Ovary (tissue), 3 donors: ENCODE results near the gene UBE3C.

ENCODE experiments used
- POLR2A ChIP-seq: fragments of 450-650 bp; IDR thresholded peaks from one replicate; pipeline ENCODE4 v1.6.1; 2017; ENCODE audit warnings: antibody characterized with exemption, mild to moderate bottlenecking, moderate library complexity
- TF ChIP-seq, protein P1 (sequence below), 3 donors: fragments of 450-650 bp in 2 of 3; fragments of 200-600 bp in 1 of 3; IDR thresholded peaks; one replicate each; pipeline versions ENCODE4 v1.5.1 to v1.8.0; 2016 to 2022; ENCODE audit warnings: antibody characterized with exemption in 3 of 3, mild to moderate bottlenecking in 1 of 3
- donor health status: DM: no; HTN: no; CAD: no.

DNA sequence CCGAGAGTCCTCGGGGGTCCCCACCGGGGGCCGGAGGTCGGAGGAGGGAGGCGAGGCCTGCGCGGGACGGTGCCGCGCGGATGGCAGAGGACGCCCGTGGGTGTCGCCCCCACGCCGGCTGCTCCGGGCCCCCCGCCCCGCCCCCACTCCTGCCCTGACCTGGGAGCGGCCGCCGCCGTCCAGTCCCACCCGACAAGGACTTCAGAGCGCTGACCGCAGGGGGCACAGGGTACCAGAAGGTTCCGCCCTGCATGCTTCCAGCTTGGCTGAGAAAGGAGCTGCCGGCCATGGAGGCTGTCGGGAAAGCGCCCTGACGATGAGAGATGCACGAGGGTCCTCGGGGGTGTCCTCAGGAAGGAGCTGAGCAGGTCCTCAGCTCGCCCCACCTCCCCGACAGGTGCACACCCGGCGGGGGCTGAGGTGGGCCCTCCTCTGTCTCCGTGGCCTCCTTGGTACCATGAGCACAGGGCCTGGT lies 141.1 kb downstream of the UBE3C start:
- TF ChIP-seq, protein P1, sequence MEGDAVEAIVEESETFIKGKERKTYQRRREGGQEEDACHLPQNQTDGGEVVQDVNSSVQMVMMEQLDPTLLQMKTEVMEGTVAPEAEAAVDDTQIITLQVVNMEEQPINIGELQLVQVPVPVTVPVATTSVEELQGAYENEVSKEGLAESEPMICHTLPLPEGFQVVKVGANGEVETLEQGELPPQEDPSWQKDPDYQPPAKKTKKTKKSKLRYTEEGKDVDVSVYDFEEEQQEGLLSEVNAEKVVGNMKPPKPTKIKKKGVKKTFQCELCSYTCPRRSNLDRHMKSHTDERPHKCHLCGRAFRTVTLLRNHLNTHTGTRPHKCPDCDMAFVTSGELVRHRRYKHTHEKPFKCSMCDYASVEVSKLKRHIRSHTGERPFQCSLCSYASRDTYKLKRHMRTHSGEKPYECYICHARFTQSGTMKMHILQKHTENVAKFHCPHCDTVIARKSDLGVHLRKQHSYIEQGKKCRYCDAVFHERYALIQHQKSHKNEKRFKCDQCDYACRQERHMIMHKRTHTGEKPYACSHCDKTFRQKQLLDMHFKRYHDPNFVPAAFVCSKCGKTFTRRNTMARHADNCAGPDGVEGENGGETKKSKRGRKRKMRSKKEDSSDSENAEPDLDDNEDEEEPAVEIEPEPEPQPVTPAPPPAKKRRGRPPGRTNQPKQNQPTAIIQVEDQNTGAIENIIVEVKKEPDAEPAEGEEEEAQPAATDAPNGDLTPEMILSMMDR (IDR thresholded peaks at IDR 0.05), result no peak
- TF ChIP-seq POLR2A, result no peak
